Natural killer cell (primary cell): ENCODE measurements around the gene FBXO38. TPM values are rescaled to one million over a fixed set of nuclear protein-coding genes. Genes with fewer than 3 reads are reported as not detected.

Experiments
- ATAC-seq, 3 donors: fragments of 150-1000 bp in 2 of 3; fragments of 200-7000 bp in 1 of 3; cut with Tn5 transposase; 1 replicate in 1 of 3; 2 replicates in 2 of 3; pipeline ENCODE4 v1.10.0; 2021; ENCODE audit warnings: mild to moderate bottlenecking in 2 of 3, moderate library complexity in 2 of 3
- DNase-seq, 2 donors: peaks; one replicate each; pipeline versions ENCODE4 v3.0.0 to v3.0.0-alpha.2; 2013 to 2021; ENCODE audit warnings: mixed read lengths in 1 of 2
- H3K27ac ChIP-seq: one replicate; pipeline ENCODE4 v1.5.1; 2013; ENCODE audit warnings: mild to moderate bottlenecking, low read length
- H3K27me3 ChIP-seq: one replicate; pipeline ENCODE4 v1.6.1; 2013; ENCODE audit warnings: low read length; ENCODE audit not compliant: control insufficient read depth, insufficient read depth
- H3K36me3 ChIP-seq: one replicate; pipeline ENCODE4 v1.6.1; 2013; ENCODE audit warnings: low read length; ENCODE audit not compliant: control insufficient read depth, insufficient read depth
- H3K4me1 ChIP-seq: one replicate; pipeline ENCODE4 v1.6.1; 2013; ENCODE audit warnings: low read length; ENCODE audit not compliant: control insufficient read depth, insufficient read depth
- H3K4me3 ChIP-seq: one replicate; pipeline ENCODE4 v1.5.1; 2013; ENCODE audit warnings: low read length
- H3K9me3 ChIP-seq: one replicate; pipeline ENCODE4 v1.6.1; 2013; ENCODE audit warnings: low read length; ENCODE audit not compliant: control insufficient read depth, insufficient read depth
- H3K27ac Mint-ChIP-seq, 2 donors: one replicate each; pipeline ENCODE4 v1.8.0; 2022; ENCODE audit warnings: mild to moderate bottlenecking in 2 of 2, mixed read lengths in 2 of 2, moderate library complexity in 1 of 2
- H3K27me3 Mint-ChIP-seq, 2 donors: one replicate each; pipeline ENCODE4 v1.8.0; 2022; ENCODE audit warnings: low read depth in 2 of 2, mixed read lengths in 2 of 2
- H3K36me3 Mint-ChIP-seq: one replicate; pipeline ENCODE4 v1.8.0; 2022; ENCODE audit warnings: mixed read lengths
- H3K4me1 Mint-ChIP-seq, 2 donors: one replicate each; pipeline ENCODE4 v1.8.0; 2022; ENCODE audit warnings: mixed read lengths in 2 of 2
- H3K4me3 Mint-ChIP-seq: one replicate; pipeline ENCODE4 v1.8.0; 2022; ENCODE audit warnings: mild to moderate bottlenecking, moderate library complexity, mixed read lengths
- H3K9me3 Mint-ChIP-seq, 2 donors: one replicate each; pipeline ENCODE4 v1.8.0; 2022; ENCODE audit warnings: mixed read lengths in 2 of 2
- WGBS: methylation state at CpG from one replicate; pipeline ENCODE4 v1.1.7; 2013; ENCODE audit warnings: missing lambda C conversion rate; ENCODE audit not compliant: insufficient coverage; 5-methylcytosine and 5-hydroxymethylcytosine counted together
- intact Hi-C: fragments of 100-400 bp; cut with micrococcal nuclease; formaldehyde crosslinking; loops from one replicate; pipeline ENCODE4 v1.14.2; 2022
- total RNA-seq, 4 donors: library from RNA; stranded (reverse); fragments of 120-200 nt in 1 of 4; gene quantifications; one replicate each; pipeline versions ENCODE4 v1.2.3 to v1.2.4, GENCODE V29; 2013 to 2022
- TF ChIP-seq, protein P1 (sequence below): fragments of 200-600 bp; IDR thresholded peaks from one replicate; pipeline ENCODE4 v1.8.0; 2022; ENCODE audit warnings: antibody characterized with exemption

The FBXO38 gene
- total RNA-seq, 3 donors from 2014 or later (not counting 1 experiment from before 2014, with no cell fraction given): 55.2 to 76.6 (median 65.1) TPM

DNA sequence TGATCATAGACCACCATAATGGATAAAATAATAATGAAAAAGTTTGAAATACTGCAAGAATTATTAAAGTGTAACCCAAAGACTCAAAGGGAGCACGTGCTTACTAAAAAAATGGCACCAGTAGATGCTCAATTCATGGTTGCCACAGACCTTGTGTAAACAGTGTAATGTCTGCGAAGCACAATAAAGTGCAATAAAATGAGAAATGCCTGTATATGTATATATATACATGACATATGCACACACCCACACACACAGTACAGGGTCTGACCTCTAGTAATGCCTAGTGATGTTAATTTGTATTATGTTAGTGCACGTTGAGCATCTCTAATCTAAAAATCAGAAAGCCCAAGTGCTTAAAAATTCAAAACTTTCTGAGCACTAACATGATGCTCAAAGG, 52.3 kb downstream of the FBXO38 start:
- no peak overlapping the region for H3K27ac ChIP-seq
- no peaks in the 10 kb centered on the region for H3K27me3 ChIP-seq
- H3K9me3 Mint-ChIP-seq: no peaks in the 10 kb centered on the region
- DNase-seq (no peak), ATAC-seq (no peak)
- H3K27ac Mint-ChIP-seq: no peak overlapping the region
- H3K36me3 Mint-ChIP-seq: peaks cover 8% of the 10 kb centered on the region
- no peak overlapping the region for H3K4me3 ChIP-seq
- intact Hi-C loops: no loop called here
- peaks cover 78% of the 10 kb centered on the region for H3K36me3 ChIP-seq
- peaks cover 0 to 7% of the 10 kb centered on the region in 2 donors for H3K4me1 Mint-ChIP-seq
- 93% methylated on average over 2 of the region's 3 CpGs for WGBS
- H3K4me3 Mint-ChIP-seq: no peak overlapping the region
- H3K9me3 ChIP-seq: no peaks in the 10 kb centered on the region
- TF ChIP-seq, protein P1, sequence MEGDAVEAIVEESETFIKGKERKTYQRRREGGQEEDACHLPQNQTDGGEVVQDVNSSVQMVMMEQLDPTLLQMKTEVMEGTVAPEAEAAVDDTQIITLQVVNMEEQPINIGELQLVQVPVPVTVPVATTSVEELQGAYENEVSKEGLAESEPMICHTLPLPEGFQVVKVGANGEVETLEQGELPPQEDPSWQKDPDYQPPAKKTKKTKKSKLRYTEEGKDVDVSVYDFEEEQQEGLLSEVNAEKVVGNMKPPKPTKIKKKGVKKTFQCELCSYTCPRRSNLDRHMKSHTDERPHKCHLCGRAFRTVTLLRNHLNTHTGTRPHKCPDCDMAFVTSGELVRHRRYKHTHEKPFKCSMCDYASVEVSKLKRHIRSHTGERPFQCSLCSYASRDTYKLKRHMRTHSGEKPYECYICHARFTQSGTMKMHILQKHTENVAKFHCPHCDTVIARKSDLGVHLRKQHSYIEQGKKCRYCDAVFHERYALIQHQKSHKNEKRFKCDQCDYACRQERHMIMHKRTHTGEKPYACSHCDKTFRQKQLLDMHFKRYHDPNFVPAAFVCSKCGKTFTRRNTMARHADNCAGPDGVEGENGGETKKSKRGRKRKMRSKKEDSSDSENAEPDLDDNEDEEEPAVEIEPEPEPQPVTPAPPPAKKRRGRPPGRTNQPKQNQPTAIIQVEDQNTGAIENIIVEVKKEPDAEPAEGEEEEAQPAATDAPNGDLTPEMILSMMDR: no peak
- no peaks in the 10 kb centered on the region for H3K27me3 Mint-ChIP-seq
- no peaks in the 10 kb centered on the region for H3K4me1 ChIP-seq

DNA sequence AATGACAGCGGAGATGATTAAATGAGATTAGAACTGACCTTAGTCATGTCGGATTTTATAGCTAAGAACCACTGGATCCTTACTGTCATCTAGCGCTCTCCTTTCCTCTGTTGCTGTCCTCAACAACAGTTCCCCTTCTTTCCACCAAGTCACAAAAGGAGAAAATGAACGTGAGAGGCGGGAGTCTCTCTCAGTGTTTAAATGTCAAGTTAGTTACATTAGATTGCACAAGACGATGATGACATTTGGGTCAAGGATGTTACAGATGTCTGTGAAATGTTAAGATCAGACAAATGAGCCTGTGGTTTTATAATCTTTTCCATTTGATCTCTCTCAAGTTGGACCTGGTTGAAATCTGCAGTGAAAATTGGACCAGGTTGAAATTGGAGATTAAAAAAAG, 53.5 kb downstream of the FBXO38 start:
- no peak overlapping the region for H3K27ac ChIP-seq
- H3K4me3 Mint-ChIP-seq: no peak overlapping the region
- peak in 1 of 3 donors; percentile 54 for ATAC-seq

DNA sequence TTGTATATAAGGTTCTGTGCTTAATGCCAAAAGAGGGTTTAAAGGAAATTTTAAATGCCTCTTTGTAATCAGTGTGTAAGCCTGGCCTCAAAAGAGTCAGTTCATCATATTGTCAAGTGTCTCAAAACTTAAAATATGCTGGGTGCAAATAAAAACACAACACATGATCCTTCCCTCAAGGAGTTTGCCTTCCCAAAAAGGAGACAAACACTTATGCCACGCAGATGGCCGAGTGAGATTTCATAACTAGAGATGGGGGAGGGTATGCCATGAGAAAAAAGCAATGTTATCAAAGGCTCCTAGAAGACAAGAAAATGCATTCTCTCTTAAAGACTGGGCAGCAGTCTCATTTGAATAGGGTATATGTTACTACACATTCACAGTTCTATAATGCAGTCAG, 55.2 kb downstream of the FBXO38 start:
- ATAC-seq (no peak), DNase-seq (no peak)
- Histone ChIP-seq H3K4me3 (no peak overlapping the region), H3K9me3 (no peaks in the 10 kb centered on the region), H3K4me1 (no peaks in the 10 kb centered on the region), H3K27me3 (no peaks in the 10 kb centered on the region), H3K36me3 (peaks cover 81% of the 10 kb centered on the region), H3K27ac (no peak overlapping the region)
- intact Hi-C loops: no loop called here
- WGBS: 87% methylated on average over 2 of the region's 2 CpGs
- H3K4me1 Mint-ChIP-seq: peaks cover 0 to 3% of the 10 kb centered on the region in 2 donors
- H3K27ac Mint-ChIP-seq: no peak overlapping the region
- H3K4me3 Mint-ChIP-seq: no peak overlapping the region
- TF ChIP-seq, protein P1: no peak
- no peaks in the 10 kb centered on the region for H3K27me3 Mint-ChIP-seq
- peaks cover 8% of the 10 kb centered on the region for H3K36me3 Mint-ChIP-seq
- no peaks in the 10 kb centered on the region for H3K9me3 Mint-ChIP-seq

More for the DNA sequence above, 53.5 kb downstream of the FBXO38 start:
- Histone ChIP-seq H3K4me1 (no peaks in the 10 kb centered on the region), H3K4me3 (no peak overlapping the region), H3K27me3 (no peaks in the 10 kb centered on the region), H3K9me3 (no peaks in the 10 kb centered on the region), H3K36me3 (peaks cover 81% of the 10 kb centered on the region)
- H3K36me3 Mint-ChIP-seq: peaks cover 8% of the 10 kb centered on the region
- TF ChIP-seq, protein P1: no peak
- intact Hi-C loops: no loop called here
- peak overlapping the region in 1 of 2 donors; percentile 35 for H3K27ac Mint-ChIP-seq
- no peaks in the 10 kb centered on the region for H3K27me3 Mint-ChIP-seq
- no peak for DNase-seq
- H3K4me1 Mint-ChIP-seq: no peaks in the 10 kb centered on the region
- WGBS: 79% methylated on average over 6 of the region's 6 CpGs
- no peaks in the 10 kb centered on the region for H3K9me3 Mint-ChIP-seq

DNA sequence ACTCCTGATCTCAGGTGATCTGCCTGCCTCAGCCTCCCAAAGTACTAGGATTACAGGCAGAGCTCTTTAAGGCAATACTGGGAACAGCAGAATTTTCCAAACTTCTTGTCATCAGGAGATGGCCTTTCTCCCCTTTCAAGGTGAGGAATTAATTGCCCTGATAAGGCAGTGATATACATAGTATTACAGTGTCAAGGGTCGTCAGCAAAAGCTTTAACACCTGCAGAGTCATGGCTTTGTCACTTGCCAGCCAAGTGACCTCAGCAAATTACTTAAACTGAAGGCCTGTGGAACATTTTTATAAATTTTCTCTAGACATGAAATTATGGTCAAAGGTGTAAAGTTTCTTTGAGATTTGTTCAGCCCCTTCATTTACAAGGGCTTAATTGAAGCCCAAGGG, 59.5 kb downstream of the FBXO38 start:
- intact Hi-C loops: no loop called here
- ATAC-seq: no peak

More for the DNA sequence above, 59.5 kb downstream of the FBXO38 start:
- H3K4me3 ChIP-seq: no peak overlapping the region
- WGBS: 55% methylated on average over 1 of the region's 1 CpG
- peaks cover 8% of the 10 kb centered on the region for H3K36me3 Mint-ChIP-seq
- no peaks in the 10 kb centered on the region for H3K4me1 ChIP-seq
- no peaks in the 10 kb centered on the region for H3K27me3 ChIP-seq
- TF ChIP-seq, protein P1: no peak
- H3K9me3 ChIP-seq: no peaks in the 10 kb centered on the region
- peaks cover 46% of the 10 kb centered on the region for H3K36me3 ChIP-seq
- no peaks in the 10 kb centered on the region for H3K27me3 Mint-ChIP-seq
- no peaks in the 10 kb centered on the region for H3K9me3 Mint-ChIP-seq
- H3K4me3 Mint-ChIP-seq: no peak overlapping the region
- no peak overlapping the region for H3K27ac ChIP-seq
- H3K4me1 Mint-ChIP-seq: peaks cover 0 to 5% of the 10 kb centered on the region in 2 donors
- H3K27ac Mint-ChIP-seq: no peak overlapping the region
- DNase-seq: no peak
